Measurements from ENCODE around the gene OLFML2B. TPM values are rescaled to one million over a fixed set of nuclear protein-coding genes. Genes with fewer than 3 reads are reported as not detected.
"Not testable (repeated sequence)": the region's sequence is repeated elsewhere in the genome, so short reads cannot be mapped to it uniquely, and the experiment has no call there.

Gene OLFML2B
- total RNA-seq (2014; rRNA removed; shearing (Covaris generic)): 0.21 and 0.29 TPM in 2 replicates

- peak; percentile 73 for DNase-seq (ENCODE audit: low read depth)
Observed at GRCh38 chr1:162023547-162024501, at the start of gene OLFML2B. OLFML2B (minus strand) TSS chr1:162023869; CDS start chr1:162023430, 439 bp downstream.

GRCh38 chr1:162072740-162073139, 49.1 kb upstream of the OLFML2B start:
- DNase-seq (ENCODE audit: low read depth): no peak

- no peak for DNase-seq (ENCODE audit: low read depth)
Observed at GRCh38 chr1:162070825-162071224, 47.2 kb upstream of the OLFML2B start.

- peak; percentile 13 for DNase-seq (ENCODE audit: low read depth)
Observed at GRCh38 chr1:162070094-162070748, 46.6 kb upstream of the OLFML2B start.

GRCh38 chr1:162069334-162070093, 45.8 kb upstream of the OLFML2B start, which contains the start of gene NOS1AP:
NOS1AP (plus strand) TSS chr1:162069691; CDS start chr1:162070178, 487 bp downstream.
- peak; percentile 84 for DNase-seq (ENCODE audit: low read depth)

GRCh38 chr1:162068301-162068700, 44.6 kb upstream of the OLFML2B start:
- DNase-seq (ENCODE audit: low read depth): no peak

- no peak for DNase-seq (ENCODE audit: low read depth)
Observed at GRCh38 chr1:162067466-162067865, 43.8 kb upstream of the OLFML2B start.

- not testable (repeated sequence) for DNase-seq (ENCODE audit: low read depth)
Observed at GRCh38 chr1:162066836-162067235, 43.2 kb upstream of the OLFML2B start.

- DNase-seq (ENCODE audit: low read depth): no peak
Observed at GRCh38 chr1:162065016-162065415, 41.3 kb upstream of the OLFML2B start.

GRCh38 chr1:162062542-162063015, 38.9 kb upstream of the OLFML2B start:
- DNase-seq (ENCODE audit: low read depth): peak; percentile 44

- DNase-seq (ENCODE audit: low read depth): no peak
Observed at GRCh38 chr1:162060314-162060713, 36.6 kb upstream of the OLFML2B start.

- no peak for DNase-seq (ENCODE audit: low read depth)
Observed at GRCh38 chr1:162059721-162060120, 36.1 kb upstream of the OLFML2B start.

GRCh38 chr1:162056579-162056978, 32.9 kb upstream of the OLFML2B start:
- DNase-seq (ENCODE audit: low read depth): no peak

- peak; percentile 77 for DNase-seq (ENCODE audit: low read depth)
Observed at GRCh38 chr1:162056043-162056442, 32.4 kb upstream of the OLFML2B start.

GRCh38 chr1:162055062-162055461, 31.4 kb upstream of the OLFML2B start:
- DNase-seq (ENCODE audit: low read depth): peak; percentile 85

GRCh38 chr1:162053949-162054348, 30.3 kb upstream of the OLFML2B start:
- DNase-seq (ENCODE audit: low read depth): not testable (repeated sequence)

- DNase-seq (ENCODE audit: low read depth): no peak
Observed at GRCh38 chr1:162046921-162047320, 23.3 kb upstream of the OLFML2B start.

- DNase-seq (ENCODE audit: low read depth): no peak
Observed at GRCh38 chr1:162042361-162042760, 18.7 kb upstream of the OLFML2B start.

- DNase-seq (ENCODE audit: low read depth): no peak
Observed at GRCh38 chr1:162040657-162041056, 17.0 kb upstream of the OLFML2B start.

GRCh38 chr1:162040001-162040400, 16.3 kb upstream of the OLFML2B start:
- no peak for DNase-seq (ENCODE audit: low read depth)

GRCh38 chr1:162038624-162039023, 15.0 kb upstream of the OLFML2B start:
- no peak for DNase-seq (ENCODE audit: low read depth)

- no peak for DNase-seq (ENCODE audit: low read depth)
Observed at GRCh38 chr1:162036163-162036562, 12.5 kb upstream of the OLFML2B start.

Measured in Daoy (cell line).